Measurements from ENCODE around the gene MVB12B.
"Not testable (repeated sequence)": the region's sequence is repeated elsewhere in the genome, so short reads cannot be mapped to it uniquely, and the experiment has no call there.

The MVB12B gene

GRCh38 chr9:126475933-126476555 is 149.4 kb downstream of the MVB12B start:
- Histone ChIP-seq H3K27me3 (ENCODE audit: low read length) (no peaks in the 10 kb centered on the region), H3K9me3 (ENCODE audit: insufficient read depth, low read length) (no peaks in the 10 kb centered on the region), H4K20me1 (ENCODE audit: low read depth, low read length) (no peaks in the 10 kb centered on the region), H3K9ac (ENCODE audit: low read length) (no peak overlapping the region), H3K9me2 (replicated peaks; ENCODE audit: insufficient read depth, low read length) (no peaks in the 10 kb centered on the region), H3K4me3 (ENCODE audit: insufficient read depth, low read length, poor library complexity, severe bottlenecking) (no peak overlapping the region), H3K79me2 (ENCODE audit: insufficient read depth, low read length) (no peaks in the 10 kb centered on the region), H3K4me2 (ENCODE audit: low read depth, low read length, poor library complexity, severe bottlenecking) (no peak overlapping the region), H3K27ac (ENCODE audit: low read depth, low read length) (no peak overlapping the region), H3K36me3 (ENCODE audit: low read length) (no peaks in the 10 kb centered on the region), H3F3A (ENCODE audit: insufficient read depth) (no peaks in the 10 kb centered on the region), H2AFZ (ENCODE audit: low read depth, low read length, severe bottlenecking) (no peak overlapping the region)
- TF ChIP-seq CTCF (IDR thresholded peaks at IDR 0.05; ENCODE audit: insufficient read depth, low read length, poor library complexity, severe bottlenecking) (no peak), EZH2phosphoT487 (conservative IDR thresholded peaks at IDR 0.05; ENCODE audit: low read length) (no peak)

- H3K36me3 ChIP-seq (ENCODE audit: low read length); H3F3A ChIP-seq (ENCODE audit: insufficient read depth); H3K4me2 ChIP-seq (ENCODE audit: low read depth, low read length, poor library complexity, severe bottlenecking); H3K4me3 ChIP-seq (ENCODE audit: insufficient read depth, low read length, poor library complexity, severe bottlenecking); H3K9me3 ChIP-seq (ENCODE audit: insufficient read depth, low read length); H3K27me3 ChIP-seq (ENCODE audit: low read length); H3K9me2 ChIP-seq (replicated peaks; ENCODE audit: insufficient read depth, low read length); H2AFZ ChIP-seq (ENCODE audit: low read depth, low read length, severe bottlenecking); H3K79me2 ChIP-seq (ENCODE audit: insufficient read depth, low read length); H3K9ac ChIP-seq (ENCODE audit: low read length); H3K27ac ChIP-seq (ENCODE audit: low read depth, low read length); H4K20me1 ChIP-seq (ENCODE audit: low read depth, low read length): not testable (repeated sequence)
Measured at GRCh38 chr9:126477432-126477831, 150.8 kb downstream of the MVB12B start.

GRCh38 chr9:126478216-126478981 is 151.8 kb downstream of the MVB12B start:
- Histone ChIP-seq H2AFZ (ENCODE audit: low read depth, low read length, severe bottlenecking) (no peak overlapping the region), H3K4me3 (ENCODE audit: insufficient read depth, low read length, poor library complexity, severe bottlenecking) (no peak overlapping the region), H3K9me2 (replicated peaks; ENCODE audit: insufficient read depth, low read length) (no peaks in the 10 kb centered on the region), H3K27ac (ENCODE audit: low read depth, low read length) (no peak overlapping the region), H4K20me1 (ENCODE audit: low read depth, low read length) (no peaks in the 10 kb centered on the region), H3K9ac (ENCODE audit: low read length) (no peak overlapping the region), H3K79me2 (ENCODE audit: insufficient read depth, low read length) (no peaks in the 10 kb centered on the region), H3K27me3 (ENCODE audit: low read length) (no peaks in the 10 kb centered on the region), H3F3A (ENCODE audit: insufficient read depth) (no peaks in the 10 kb centered on the region), H3K9me3 (ENCODE audit: insufficient read depth, low read length) (no peaks in the 10 kb centered on the region), H3K4me2 (ENCODE audit: low read depth, low read length, poor library complexity, severe bottlenecking) (no peak overlapping the region), H3K36me3 (ENCODE audit: low read length) (no peaks in the 10 kb centered on the region)
- TF ChIP-seq CTCF (IDR thresholded peaks at IDR 0.05; ENCODE audit: insufficient read depth, low read length, poor library complexity, severe bottlenecking) (no peak), EZH2phosphoT487 (conservative IDR thresholded peaks at IDR 0.05; ENCODE audit: low read length) (no peak)

GRCh38 chr9:126479515-126479914 is 152.9 kb downstream of the MVB12B start:
- Histone ChIP-seq H3K27me3 (ENCODE audit: low read length) (no peaks in the 10 kb centered on the region), H3K4me2 (ENCODE audit: low read depth, low read length, poor library complexity, severe bottlenecking) (no peak overlapping the region), H3K36me3 (ENCODE audit: low read length) (no peaks in the 10 kb centered on the region), H3K79me2 (ENCODE audit: insufficient read depth, low read length) (no peaks in the 10 kb centered on the region), H3K27ac (ENCODE audit: low read depth, low read length) (no peak overlapping the region), H3F3A (ENCODE audit: insufficient read depth) (no peaks in the 10 kb centered on the region), H3K4me3 (ENCODE audit: insufficient read depth, low read length, poor library complexity, severe bottlenecking) (no peak overlapping the region), H2AFZ (ENCODE audit: low read depth, low read length, severe bottlenecking) (no peak overlapping the region), H3K9me3 (ENCODE audit: insufficient read depth, low read length) (no peaks in the 10 kb centered on the region), H3K9me2 (replicated peaks; ENCODE audit: insufficient read depth, low read length) (no peaks in the 10 kb centered on the region), H4K20me1 (ENCODE audit: low read depth, low read length) (no peaks in the 10 kb centered on the region), H3K9ac (ENCODE audit: low read length) (no peak overlapping the region)
- TF ChIP-seq EZH2phosphoT487 (conservative IDR thresholded peaks at IDR 0.05; ENCODE audit: low read length) (no peak), CTCF (IDR thresholded peaks at IDR 0.05; ENCODE audit: insufficient read depth, low read length, poor library complexity, severe bottlenecking) (no peak)

All from SU-DHL-6 (cell line).